Limb (tissue), 2 donors: Measurements from ENCODE around the gene NBEA.

ENCODE experiments used
- DNase-seq, 2 donors: peaks; one replicate each; pipeline ENCODE4 v3.0.0-alpha.2; 2016; ENCODE audit errors: extremely low spot score in 2 of 2

NBEA gene

DNA sequence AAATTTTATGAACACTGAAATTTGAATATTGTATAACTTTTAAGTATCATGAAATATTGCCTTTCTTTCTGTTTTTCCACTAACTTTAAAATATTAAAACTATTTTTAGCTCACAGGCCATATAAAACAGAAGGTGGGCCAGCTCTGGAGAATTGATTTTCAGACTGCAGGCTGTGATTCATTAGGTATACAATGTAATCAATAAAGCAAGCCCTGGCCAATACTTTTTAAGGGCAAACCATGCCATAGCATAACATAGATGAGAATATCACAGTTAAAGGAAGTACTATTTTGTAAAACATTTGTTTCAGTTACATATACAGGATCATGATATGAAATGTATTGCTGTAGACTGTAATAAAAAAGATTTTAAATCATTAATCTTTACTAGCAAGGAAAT, 336.8 kb downstream of the NBEA start:
- no peak for DNase-seq

DNA sequence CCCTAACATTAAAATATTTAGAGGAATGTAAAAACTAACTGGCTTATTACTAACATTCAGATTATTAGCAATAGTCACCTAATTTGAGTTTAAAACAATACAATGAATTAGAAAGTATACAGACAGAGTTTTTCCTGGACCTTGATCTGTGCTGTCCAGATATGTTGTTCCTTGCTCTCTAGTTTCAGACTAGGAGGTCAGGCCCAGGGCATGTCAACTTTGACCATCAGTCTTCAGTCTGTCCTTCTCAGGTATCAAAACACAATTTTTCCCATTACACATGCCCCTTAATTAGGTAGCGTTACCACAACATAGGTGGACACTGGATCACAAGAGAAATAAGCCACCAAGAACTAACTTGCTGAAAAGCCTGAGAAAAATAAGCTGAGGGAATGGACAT, 337.4 kb downstream of the NBEA start:
- no peak for DNase-seq

DNA sequence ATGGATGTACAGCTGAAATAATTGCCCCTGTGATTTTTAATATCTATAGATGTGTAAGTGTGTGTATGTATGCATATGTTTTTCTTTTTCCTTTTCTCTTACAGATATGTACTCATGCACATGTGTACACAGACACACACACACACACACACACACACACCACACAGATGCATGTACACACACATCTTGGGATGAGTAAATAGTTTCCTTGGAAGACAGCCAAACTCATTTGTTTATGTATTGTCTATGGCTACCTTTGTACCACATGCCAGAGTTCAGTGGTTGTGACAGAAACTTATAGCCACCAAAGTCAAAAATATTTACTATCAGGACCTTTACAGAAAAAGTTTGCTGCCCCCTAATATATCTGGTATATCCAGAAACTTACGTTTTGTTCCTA, 341.8 kb downstream of the NBEA start:
- no peak for DNase-seq

DNA sequence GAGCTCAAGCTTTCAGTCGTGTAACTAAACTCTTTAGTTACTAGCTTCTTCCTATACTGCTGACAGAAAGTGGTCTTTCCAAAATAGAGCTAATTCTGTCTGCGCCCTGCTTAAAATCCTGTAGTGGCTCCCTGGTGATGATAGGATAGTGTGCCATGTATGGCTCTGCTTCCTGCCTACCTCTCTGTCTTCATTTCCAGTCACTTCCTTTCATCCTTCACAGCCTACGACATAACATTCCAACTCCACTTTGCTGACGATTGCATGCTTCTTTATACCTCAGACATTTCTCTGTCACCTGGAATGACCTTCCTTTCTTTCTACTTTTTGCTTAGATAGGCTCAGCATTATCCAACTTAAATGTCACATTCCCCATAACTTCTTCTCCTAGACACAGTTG, 343.6 kb downstream of the NBEA start:
- no peak for DNase-seq

DNA sequence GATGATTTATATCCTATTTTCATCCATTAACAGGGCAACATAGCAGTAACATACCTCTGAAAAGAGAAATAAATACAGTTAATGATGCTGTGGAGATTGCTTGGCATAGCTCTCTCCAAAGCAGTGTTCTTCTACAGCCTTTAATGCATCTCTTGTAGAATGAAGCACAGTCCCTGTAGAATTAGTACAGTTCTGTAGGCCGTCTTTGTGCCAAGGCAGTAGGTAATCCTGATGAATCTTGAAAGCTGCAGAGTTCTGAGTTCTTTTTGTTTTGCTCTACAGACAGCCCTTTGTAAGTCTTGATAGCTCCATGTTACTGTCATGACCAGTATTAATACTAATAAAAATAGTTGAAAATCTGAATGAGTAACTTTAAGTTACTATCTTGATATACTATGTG, 350.3 kb downstream of the NBEA start:
- no peak for DNase-seq

DNA sequence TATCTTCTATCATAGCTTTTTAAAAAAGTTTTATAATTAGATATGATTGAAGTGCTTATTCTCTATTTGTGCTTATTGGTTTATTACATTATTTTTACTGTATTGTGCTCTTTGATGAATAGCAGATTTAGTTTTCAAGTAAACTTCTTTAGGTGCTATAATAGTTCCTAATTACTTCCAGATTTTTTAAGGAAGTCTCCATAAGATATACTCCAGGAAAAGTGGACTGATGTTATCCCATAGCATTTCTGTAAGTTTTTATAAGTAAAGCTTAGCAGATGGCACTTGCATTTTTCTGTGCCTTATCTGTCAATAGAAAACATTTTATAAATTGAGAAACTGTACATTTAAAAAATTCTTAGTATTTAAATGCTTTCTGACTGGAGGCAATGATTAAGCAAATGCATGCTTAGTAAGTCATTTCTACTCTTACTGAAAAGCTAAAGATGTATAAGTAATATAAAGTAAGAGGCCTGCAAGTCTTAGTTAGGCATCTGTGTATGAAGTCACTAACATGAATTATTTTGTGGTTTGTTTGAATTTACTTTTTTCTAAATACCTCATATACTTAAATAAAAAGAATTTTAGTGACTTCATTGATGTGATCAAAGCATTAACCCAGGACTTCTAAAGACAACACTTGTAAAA, 351.6 kb downstream of the NBEA start:
- no peak for DNase-seq

DNA sequence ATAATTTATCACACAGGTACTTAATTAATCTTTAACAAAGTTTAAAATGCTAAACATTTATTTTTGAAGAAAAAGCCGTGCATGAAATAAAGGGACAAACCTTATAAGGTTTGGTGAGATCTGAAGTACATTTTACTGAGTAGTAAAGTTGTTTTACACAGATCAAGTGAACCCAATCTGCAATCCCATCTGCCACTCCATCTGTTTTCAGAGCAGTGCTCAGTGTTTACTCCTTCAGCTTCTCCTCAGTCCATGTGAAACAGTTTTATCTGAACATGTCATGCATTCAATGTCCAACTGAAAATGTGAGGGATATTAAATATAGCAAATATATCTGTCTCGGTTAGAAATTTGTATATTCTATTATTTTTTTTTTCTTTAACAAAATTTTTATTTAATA, 367.6 kb downstream of the NBEA start:
- DNase-seq, result no peak

DNA sequence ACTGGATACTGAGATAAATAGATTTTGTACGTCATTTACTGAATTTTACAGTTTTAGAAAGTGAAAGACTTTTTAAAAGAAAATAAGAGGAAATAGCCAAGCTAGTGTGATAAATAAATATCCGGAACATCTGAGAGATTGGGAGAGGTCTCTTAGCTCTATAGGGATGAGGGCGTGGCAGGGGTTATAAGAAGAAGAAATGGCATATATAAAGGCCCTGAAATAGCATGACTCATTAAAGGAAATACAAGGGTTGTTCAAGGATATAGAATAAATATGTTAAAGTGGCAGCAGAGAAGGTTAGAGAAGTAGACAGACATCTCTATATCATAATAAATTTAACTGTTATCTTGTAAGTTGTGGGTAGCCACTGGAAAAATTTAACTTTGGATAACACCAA, 390.1 kb downstream of the NBEA start:
- no peak for DNase-seq

DNA sequence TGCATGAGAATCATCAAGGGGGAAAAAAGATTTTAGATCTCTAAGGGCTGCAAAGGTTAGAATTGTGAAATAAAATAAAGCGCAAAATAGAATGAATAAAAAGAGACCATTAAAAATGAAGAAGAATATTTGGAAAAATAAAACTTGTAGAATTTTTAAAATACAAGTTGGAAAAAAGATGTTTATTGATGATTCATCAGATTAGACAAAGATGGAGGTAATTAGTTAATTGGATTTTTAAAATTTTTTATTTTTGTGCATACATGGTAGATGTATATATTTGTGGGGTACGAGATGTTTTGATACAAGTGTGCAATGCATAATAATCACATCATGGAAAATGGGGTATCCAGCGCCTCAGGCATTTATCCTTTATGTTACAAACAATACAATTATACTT, 391.1 kb downstream of the NBEA start:
- DNase-seq, result no peak

DNA sequence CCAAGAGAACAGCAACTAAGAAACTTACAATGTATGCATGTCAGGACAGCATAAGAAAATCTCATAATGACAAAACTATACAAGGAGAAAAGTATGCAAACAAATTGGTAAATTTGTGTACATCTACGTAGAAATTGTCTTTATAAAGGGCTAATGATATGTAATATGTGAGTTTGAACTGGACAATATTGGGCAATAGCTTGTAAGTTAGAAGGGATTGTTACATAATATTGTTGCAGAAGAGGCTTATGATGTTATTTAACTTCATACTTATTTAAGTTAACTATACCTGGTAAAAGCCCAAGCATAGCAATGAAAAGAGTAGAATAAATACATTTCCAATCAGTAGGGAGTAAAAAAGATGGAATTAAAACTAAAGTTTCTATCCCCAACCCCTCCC, 400.4 kb downstream of the NBEA start:
- no peak for DNase-seq

DNA sequence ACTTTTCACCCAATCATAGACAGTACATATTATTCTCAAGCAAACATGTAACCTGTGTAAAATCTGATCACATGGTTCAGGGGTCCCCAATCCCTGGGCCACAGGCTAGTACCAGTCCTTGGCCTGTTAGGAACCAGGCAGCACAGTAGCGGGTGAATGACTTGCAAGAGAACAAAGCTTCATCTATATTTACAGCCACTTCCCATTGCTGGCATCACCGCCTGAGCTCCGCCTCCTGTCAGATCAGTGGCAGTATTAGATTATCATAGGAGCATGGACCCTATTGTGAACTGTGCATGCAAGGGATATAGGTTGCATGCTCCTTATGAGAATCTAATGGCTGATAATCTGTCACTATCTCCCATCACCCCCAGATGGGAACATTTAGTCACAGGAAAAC, 401.3 kb downstream of the NBEA start:
- DNase-seq, result no peak

DNA sequence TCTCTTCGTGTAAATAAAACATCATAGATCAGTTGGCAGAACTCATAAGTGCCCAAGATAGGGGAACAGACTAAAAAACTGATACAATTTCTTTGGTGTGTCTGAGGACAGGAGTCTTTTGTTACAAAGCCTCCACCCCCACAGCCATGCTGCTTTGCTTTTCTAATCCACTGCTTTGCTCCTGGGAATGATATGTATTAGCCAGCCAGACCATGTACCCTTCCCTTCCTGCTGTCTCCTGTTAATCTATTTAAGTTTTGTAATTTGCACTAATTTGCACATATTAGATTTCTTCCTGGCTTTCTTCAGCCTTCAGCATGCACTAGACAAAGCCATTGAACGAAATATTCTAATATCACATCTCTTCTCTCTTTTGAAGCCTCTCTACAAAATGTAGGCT, 403.9 kb downstream of the NBEA start:
- DNase-seq, result no peak

DNA sequence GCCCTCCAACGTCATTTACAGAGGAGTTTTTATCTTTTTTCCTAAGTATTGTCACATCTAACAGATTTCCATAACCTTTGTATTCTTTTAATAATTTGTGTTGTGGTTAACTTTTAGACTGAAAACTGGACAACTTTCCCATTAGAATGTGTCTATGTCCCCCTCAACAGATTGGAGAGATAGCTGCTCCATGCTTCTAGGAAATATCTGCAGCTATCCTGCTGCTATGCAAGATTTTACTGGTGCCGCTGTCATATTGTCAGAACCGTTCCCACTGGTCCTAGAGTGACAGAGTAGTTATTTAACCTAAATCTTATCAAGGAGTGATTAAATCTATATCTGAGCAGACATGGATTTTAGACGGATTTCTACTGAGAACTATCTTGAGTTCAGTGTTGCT, 404.4 kb downstream of the NBEA start:
- DNase-seq, result no peak

DNA sequence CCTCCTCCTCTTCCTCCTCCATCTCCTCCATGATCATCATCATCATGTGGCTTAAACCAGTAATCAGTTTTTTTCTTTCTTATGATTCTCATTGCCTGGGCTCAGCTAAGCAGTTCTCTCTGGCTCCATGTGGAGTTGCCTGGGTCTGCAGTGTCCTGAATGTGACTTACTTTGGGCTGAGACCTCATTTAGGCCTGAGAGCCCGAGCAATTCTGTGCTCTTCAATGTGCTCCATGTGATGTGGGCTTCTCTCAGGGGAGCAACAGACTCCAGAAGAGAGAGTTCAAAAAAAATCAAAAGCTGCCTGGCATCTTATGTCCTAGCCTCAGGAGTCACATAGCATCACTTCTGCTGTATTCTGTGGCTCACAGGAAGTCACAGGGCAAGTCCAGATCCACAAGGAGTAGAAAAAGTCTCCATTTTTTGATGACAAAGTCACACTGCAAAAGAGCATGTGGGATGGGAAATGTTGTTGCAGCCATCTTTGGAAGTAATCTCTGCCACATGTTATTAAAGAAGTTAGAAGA, 405.7 kb downstream of the NBEA start:
- DNase-seq, result no peak

DNA sequence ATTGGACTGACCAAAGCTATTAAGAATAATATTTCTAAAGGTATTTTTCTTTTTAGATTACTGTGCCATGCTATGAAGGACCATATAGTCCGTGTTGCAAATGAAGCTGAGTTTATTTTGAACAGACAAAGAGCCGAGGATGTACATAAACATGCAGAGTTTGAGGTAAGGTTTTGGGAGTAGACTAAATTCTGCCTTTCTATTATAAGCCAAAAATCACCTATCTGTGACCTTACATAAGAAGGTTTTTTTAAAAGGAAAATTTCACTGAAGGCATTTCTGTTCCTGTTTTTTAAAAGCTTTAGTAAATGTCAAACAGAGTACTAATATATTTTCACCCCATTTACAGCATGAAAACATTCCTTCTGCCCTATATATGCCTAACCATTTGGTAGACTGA, 407.0 kb downstream of the NBEA start:
- DNase-seq, result no peak

DNA sequence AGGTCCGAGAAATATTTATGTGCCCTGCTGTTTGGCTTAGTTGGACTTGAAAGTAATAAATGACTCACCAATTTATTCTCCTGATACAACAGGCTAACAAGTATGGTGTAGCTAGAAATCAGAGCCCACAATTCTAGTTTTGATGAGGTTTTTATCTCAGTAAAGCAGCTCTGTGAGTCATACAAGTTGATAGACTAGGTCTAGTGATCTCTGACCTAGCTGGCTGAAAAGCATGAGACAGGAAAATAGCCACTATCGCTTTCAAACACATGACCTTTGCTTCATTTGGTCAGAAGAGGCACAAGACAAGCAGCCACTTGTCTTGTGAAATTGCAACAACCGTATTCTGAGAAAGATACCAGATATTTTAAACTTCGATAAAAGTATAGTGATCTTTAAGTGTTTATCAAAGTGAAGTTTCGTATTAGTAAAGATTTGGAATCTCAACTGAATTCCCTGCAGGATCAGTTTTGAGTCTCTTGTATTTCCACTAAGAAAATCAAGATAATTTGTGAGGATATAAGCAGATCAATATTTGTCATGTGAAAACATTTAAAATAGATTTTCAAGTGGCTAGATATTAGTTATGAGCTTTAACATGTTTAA, 407.7 kb downstream of the NBEA start:
- no peak for DNase-seq

DNA sequence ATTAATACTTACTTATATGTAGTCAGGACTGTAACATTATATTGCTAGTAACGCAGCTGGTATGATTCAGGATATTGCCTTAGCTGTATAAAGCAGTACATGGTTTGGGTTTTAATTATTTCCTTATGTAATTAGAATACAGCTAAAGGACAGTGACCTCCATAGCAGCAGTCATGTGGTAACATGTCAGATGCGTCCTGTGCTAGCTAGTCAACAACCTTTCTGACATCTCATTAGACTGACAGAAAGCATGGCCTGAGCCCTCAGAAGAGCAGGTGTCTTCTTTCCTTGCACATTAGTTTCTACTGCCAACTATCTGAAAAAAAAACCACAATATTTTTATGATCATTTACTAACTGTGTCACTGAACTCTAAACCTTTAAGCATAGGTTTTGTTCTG, 412.2 kb downstream of the NBEA start:
- DNase-seq, result no peak

DNA sequence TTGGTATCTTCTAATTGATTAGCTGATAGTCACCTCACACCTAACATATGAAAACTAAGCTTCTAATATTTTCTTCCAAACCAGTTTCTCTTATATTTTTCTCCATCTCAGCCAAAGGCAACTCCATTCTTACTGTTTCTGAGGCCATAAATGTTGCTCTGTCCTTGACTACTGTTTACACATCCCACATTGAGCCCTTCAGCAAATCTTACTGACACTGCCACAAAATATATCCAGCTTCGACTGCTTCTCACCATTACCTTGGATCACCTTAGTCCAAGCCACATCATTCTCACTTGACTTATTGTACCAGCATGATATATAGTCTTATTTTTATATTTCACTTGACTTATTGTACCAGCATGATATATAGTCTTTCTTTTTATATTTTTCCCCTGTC, 412.8 kb downstream of the NBEA start:
- no peak for DNase-seq

DNA sequence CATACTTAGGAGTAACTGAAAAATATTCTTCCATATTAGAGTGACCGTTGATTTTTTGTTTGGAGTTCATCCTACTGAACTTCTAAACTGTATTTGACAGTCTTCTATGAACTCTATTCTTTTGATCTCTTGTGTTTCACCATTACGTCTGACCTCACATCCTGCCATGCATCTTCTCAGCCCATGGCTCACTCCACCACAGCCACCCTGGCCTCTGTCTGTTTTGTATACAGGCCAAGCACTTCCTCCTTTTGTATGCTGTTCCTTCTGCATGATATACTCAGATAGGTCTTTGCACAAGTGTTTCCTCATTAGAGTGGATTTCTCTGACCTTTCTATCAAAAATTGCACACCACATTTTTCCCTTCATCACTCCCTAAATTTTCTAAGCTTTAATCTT, 414.5 kb downstream of the NBEA start:
- no peak for DNase-seq

DNA sequence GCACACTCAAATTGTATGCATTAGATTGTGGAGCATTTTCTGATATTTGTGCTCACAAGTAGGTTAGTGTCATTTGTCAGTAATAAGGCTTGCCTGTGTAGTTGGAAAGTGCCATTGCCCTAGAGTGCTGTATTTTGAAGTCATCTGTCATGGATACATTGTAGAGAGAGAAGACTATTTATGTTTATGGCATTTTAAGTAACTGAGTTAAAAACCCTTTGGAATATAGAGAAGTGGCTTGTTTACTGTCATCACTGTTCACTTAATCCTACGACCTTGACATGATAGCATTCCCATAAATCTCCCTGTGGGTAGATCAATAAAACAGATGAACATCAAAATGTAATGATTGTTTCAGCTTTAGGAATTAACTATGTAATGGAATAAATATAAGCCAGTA, 423.8 kb downstream of the NBEA start:
- no peak for DNase-seq

DNA sequence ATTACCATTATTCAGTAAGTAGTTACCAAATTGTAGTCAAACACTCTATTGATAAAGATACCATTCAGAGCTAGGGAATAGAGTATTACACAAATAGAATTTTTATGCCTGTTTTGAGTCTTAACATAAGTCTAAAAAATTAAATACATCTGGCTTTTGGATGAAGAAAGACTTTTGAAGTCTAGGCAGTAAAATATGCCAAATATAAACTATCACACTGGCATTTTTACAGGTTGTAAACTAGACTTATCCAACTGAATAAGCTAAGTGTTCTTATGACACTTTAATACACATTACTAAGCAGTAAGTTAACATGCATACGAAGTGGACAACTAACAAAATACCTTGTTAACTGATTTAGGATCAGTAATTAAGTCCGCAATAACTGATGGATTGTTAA, 425.5 kb downstream of the NBEA start:
- no peak for DNase-seq

DNA sequence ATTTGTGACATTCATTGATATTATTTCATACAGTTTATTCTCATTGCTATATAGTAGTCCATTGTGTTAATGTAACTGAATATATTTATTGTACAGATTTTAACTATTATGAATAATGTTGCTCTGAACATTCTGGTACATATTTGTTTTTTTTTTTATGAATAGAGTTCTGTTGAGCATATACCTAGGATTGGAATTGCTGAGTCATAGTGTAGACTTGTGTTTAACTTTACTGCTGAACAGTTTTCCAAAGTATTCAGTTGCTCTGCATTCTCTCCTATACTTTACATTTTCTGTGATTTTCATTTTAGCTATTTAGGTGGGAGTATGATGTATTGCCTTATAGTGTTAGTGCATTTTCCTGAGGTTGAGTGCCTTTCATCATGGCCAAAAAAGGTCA, 436.9 kb downstream of the NBEA start:
- DNase-seq, result no peak

DNA sequence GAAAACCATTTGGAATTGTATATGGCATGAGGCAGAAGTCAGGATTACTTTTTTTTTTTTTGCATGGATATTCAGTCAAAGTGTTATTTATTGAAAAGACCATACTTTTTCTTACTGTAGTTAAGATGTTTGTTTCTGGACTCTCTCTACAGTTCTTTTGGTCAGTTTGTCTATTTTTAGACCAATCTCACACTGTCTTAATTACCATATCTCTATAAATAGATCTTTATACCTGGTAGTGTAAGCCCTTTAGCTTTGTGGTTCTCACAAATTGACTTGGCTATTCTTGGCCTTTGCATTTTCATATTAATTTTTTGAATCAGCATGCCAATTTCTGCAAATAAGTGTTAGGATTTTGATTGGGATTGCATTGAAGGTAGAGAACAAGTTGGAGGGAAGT, 437.6 kb downstream of the NBEA start:
- DNase-seq, result no peak
